ENCODE measurements around the gene GNG12.

DNA sequence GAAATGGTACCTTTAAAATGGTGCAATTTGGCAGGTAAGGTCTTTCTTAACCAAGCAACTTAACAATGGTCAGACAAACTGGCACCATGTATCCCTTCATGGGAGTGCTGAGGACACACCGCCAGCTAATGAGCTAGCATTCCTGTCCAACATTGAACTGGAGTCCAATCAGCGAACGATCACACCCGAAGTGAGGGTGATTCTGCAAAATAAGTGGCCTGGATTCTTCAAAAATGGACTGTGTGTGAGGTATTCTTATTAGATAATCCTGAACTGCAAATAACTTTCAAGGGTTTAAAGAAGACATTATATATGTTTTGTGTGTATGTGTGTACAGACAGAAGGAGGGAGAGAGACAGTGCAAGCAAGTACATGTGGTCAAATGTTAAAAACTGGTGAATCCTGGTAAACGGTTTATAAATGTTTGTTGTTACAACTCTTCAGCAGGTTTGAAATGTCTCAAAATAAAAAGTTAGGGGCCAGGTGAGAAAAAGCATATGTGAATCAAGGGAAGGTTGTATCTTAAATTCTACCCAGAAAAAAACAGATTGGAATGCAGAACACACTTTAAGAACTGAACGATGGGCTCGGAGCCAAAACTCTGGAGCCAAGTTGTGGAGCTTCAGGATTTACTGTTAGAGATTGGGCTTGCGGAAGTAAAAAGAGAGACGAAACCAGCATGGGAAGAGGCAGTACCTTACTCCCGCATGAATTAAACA lies 127.4 kb downstream of the GNG12 start:
- TF ChIP-seq POLR2AphosphoS5 (IDR thresholded peaks at IDR 0.05; ENCODE audit: low read depth, low read length) (no peak), POLR2A (IDR thresholded peaks at IDR 0.05; ENCODE audit: low read depth, low read length) (no peak), PAX5 (IDR thresholded peaks at IDR 0.05; ENCODE audit: insufficient read depth, low read length, severe bottlenecking) (no peak), SPI1 (IDR thresholded peaks at IDR 0.05; ENCODE audit: low read depth, low read length) (no peak)

Data from GM12891 (cell line).